Retinal pigment epithelial cell (primary cell): Measurements from ENCODE around the gene ATP2C2.

Experiments used
- DNase-seq: peaks from one replicate; pipeline ENCODE4 v3.0.0-alpha.2; 2010; ENCODE audit warnings: low read depth
- H3K4me3 ChIP-seq: 2 replicates; pipeline ENCODE4 v1.5.1; 2011; ENCODE audit warnings: mild to moderate bottlenecking, low read length, control low read depth, moderate library complexity
- CTCF ChIP-seq: conservative IDR thresholded peaks from 2 replicates; pipeline ENCODE4 v1.5.1; 2011; ENCODE audit warnings: low read depth, low read length, control low read depth, inconsistent platforms

Gene ATP2C2, protein sequence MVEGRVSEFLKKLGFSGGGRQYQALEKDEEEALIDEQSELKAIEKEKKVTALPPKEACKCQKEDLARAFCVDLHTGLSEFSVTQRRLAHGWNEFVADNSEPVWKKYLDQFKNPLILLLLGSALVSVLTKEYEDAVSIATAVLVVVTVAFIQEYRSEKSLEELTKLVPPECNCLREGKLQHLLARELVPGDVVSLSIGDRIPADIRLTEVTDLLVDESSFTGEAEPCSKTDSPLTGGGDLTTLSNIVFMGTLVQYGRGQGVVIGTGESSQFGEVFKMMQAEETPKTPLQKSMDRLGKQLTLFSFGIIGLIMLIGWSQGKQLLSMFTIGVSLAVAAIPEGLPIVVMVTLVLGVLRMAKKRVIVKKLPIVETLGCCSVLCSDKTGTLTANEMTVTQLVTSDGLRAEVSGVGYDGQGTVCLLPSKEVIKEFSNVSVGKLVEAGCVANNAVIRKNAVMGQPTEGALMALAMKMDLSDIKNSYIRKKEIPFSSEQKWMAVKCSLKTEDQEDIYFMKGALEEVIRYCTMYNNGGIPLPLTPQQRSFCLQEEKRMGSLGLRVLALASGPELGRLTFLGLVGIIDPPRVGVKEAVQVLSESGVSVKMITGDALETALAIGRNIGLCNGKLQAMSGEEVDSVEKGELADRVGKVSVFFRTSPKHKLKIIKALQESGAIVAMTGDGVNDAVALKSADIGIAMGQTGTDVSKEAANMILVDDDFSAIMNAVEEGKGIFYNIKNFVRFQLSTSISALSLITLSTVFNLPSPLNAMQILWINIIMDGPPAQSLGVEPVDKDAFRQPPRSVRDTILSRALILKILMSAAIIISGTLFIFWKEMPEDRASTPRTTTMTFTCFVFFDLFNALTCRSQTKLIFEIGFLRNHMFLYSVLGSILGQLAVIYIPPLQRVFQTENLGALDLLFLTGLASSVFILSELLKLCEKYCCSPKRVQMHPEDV

DNA sequence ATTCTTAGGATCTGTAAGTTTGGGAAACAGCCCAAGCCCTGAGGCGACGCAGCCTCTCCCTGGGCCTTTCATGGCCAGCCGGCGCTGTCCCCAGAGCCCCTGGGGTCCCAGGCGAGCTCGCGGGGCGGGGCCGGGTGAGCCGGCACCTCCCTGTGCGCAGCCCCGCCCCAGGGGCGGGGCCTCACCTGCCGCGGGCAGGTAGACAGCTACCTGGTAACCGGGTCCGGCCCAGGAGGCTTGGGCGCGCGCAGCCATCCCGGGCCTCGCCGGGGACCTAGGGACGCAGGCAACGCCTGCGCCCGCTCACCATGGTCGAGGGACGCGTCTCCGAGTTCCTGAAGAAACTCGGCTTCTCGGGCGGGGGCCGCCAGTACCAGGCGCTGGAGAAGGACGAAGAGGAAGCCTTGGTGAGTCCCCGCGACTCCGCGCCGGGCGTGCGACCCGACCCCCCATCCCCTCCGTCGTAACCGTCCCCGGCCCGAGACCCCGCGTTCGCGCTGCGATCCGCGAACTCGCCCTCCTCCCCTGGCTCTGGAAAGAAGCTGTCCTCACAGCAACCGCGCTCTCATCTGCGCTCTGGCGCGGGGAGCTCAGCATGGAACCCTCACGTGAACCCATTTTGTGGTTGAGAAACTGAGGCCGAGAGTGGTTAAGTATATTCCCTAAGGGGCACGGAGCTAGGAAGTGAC, at the start of gene ATP2C2:
TSS of gene ATP2C2 (plus strand) at position 231 of the 689 bp plus-strand sequence. CDS start at position 309, 78 bp downstream.
- DNase-seq, result no peak
- H3K4me3 ChIP-seq, result no peak within 1 kb of the TSS
- no peak for TF ChIP-seq CTCF

DNA sequence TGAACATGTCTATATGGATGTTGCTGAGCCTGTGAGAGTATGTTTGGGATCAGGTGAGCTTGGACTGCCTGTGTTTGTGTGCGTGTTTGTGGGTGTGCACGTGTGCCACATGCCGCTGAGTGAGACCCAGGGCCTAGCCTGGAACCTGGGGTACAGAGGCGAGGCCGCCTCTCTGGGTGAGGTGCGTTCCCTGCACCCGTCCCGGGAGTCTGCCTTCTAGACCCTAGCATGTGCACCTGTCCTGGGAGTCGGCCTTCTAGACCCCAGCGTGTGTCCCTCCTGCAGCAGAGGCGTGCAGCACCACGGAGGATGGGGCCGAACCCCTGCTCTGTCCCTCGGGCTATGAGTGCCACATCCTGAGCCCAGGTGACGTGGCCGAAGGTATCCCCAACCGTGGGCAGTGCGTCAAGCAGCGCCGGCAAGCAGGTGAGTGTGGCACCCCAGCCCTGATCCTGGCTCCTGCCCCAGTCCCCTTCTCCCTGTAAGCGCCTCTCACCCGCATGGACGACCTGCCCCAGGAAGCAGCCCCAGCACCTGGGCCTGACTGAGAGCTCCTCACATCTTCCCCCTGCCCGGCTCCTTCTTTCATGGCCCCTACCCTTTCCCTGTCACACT, 49.1 kb upstream of the ATP2C2 start:
- DNase-seq, result no peak
- no peak overlapping the region for H3K4me3 ChIP-seq
- no peak for TF ChIP-seq CTCF

GRCh38 chr16:84320511-84320910, 47.8 kb upstream of the ATP2C2 start:
- TF ChIP-seq CTCF, result no peak
- H3K4me3 ChIP-seq, result no peak overlapping the region
- no peak for DNase-seq

GRCh38 chr16:84321932-84322331, 46.4 kb upstream of the ATP2C2 start:
- TF ChIP-seq CTCF, result no peak
- H3K4me3 ChIP-seq, result no peak overlapping the region
- no peak for DNase-seq

- no peak overlapping the region for H3K4me3 ChIP-seq
- DNase-seq, result no peak
- no peak for TF ChIP-seq CTCF
Observed at GRCh38 chr16:84322749-84323148, 45.6 kb upstream of the ATP2C2 start.

DNA sequence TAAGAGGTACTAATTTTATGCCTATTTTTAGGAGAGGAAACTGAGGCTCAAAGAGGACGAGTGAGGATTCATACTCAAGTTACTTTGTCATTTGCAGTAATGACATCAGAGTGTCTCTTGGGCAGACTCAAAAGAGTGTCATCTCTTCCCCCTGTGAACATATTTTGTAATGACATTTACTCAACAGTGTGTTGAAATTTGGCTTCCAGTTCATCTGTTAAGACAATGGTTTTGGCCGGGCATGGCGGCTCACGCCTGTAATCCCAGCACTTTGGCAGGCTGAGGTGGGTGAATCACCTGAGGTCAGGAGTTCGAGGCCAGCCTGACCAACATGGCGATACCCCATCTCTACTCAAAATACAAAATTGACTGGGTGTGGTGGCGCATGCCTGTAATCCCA, 44.7 kb upstream of the ATP2C2 start:
- H3K4me3 ChIP-seq, result no peak overlapping the region
- TF ChIP-seq CTCF, result no peak
- no peak for DNase-seq
